Measurements from ENCODE around the gene ALAS2.
"Not testable (repeated sequence)": the region's sequence is repeated elsewhere in the genome, so short reads cannot be mapped to it uniquely, and the experiment has no call there.

ALAS2 gene

GRCh38 chrX:54991706-54992105 is 39.1 kb downstream of the ALAS2 start:
- H3K4me1 ChIP-seq (ENCODE audit: control insufficient read depth in 1 of 2, insufficient read depth in 1 of 2, low read depth in 1 of 2, low read length in 1 of 2): no peaks in the 10 kb centered on the region
- no peaks in the 10 kb centered on the region for H3K9me3 ChIP-seq
- no peaks in the 10 kb centered on the region for H3K36me3 ChIP-seq
- H3K27me3 ChIP-seq: no peaks in the 10 kb centered on the region
- no peak overlapping the region for H3K27ac ChIP-seq
- H3K4me3 ChIP-seq (ENCODE audit: low read depth in 1 of 2, low read length in 1 of 2): no peak overlapping the region
- TF ChIP-seq CTCF (IDR thresholded peaks at IDR 0.05): no peak

GRCh38 chrX:54983306-54983705 is 47.5 kb downstream of the ALAS2 start:
- H3K4me1 ChIP-seq (ENCODE audit: control insufficient read depth in 1 of 2, insufficient read depth in 1 of 2, low read depth in 1 of 2, low read length in 1 of 2); H3K4me3 ChIP-seq (ENCODE audit: low read depth in 1 of 2, low read length in 1 of 2); H3K27me3 ChIP-seq: not testable (repeated sequence)

GRCh38 chrX:54980334-54980733 is 50.4 kb downstream of the ALAS2 start:
- Histone ChIP-seq H3K36me3 (no peaks in the 10 kb centered on the region), H3K27me3 (no peaks in the 10 kb centered on the region), H3K4me3 (ENCODE audit: low read depth in 1 of 2, low read length in 1 of 2) (no peak overlapping the region), H3K9me3 (no peaks in the 10 kb centered on the region), H3K27ac (no peak overlapping the region), H3K4me1 (ENCODE audit: control insufficient read depth in 1 of 2, insufficient read depth in 1 of 2, low read depth in 1 of 2, low read length in 1 of 2) (no peaks in the 10 kb centered on the region)
- no peak for TF ChIP-seq CTCF (IDR thresholded peaks at IDR 0.05)

More at GRCh38 chrX:54983306-54983705, 47.5 kb downstream of the ALAS2 start:
- not testable (repeated sequence) for H3K36me3 ChIP-seq, H3K9me3 ChIP-seq, H3K27ac ChIP-seq

- no peak for TF ChIP-seq CTCF (IDR thresholded peaks at IDR 0.05)
- H3K4me3 ChIP-seq (ENCODE audit: low read depth in 1 of 2, low read length in 1 of 2): no peak overlapping the region
Observed at GRCh38 chrX:54979432-54979831, 51.3 kb downstream of the ALAS2 start.

GRCh38 chrX:54978448-54978847 is 52.3 kb downstream of the ALAS2 start:
- Histone ChIP-seq H3K27ac (no peak overlapping the region), H3K4me3 (ENCODE audit: low read depth in 1 of 2, low read length in 1 of 2) (no peak overlapping the region), H3K9me3 (no peaks in the 10 kb centered on the region), H3K4me1 (ENCODE audit: control insufficient read depth in 1 of 2, insufficient read depth in 1 of 2, low read depth in 1 of 2, low read length in 1 of 2) (no peaks in the 10 kb centered on the region), H3K27me3 (no peaks in the 10 kb centered on the region), H3K36me3 (no peaks in the 10 kb centered on the region)
- TF ChIP-seq CTCF (IDR thresholded peaks at IDR 0.05): no peak

More at GRCh38 chrX:54979432-54979831, 51.3 kb downstream of the ALAS2 start:
- no peaks in the 10 kb centered on the region for H3K9me3 ChIP-seq
- no peaks in the 10 kb centered on the region for H3K36me3 ChIP-seq
- no peaks in the 10 kb centered on the region for H3K27me3 ChIP-seq
- no peak overlapping the region for H3K27ac ChIP-seq
- no peaks in the 10 kb centered on the region for H3K4me1 ChIP-seq (ENCODE audit: control insufficient read depth in 1 of 2, insufficient read depth in 1 of 2, low read depth in 1 of 2, low read length in 1 of 2)

- no peaks in the 10 kb centered on the region for H3K36me3 ChIP-seq
- H3K27me3 ChIP-seq: no peaks in the 10 kb centered on the region
- H3K9me3 ChIP-seq: no peaks in the 10 kb centered on the region
- no peak for TF ChIP-seq CTCF (IDR thresholded peaks at IDR 0.05)
- H3K27ac ChIP-seq: no peak overlapping the region
- no peaks in the 10 kb centered on the region for H3K4me1 ChIP-seq (ENCODE audit: control insufficient read depth in 1 of 2, insufficient read depth in 1 of 2, low read depth in 1 of 2, low read length in 1 of 2)
- H3K4me3 ChIP-seq (ENCODE audit: low read depth in 1 of 2, low read length in 1 of 2): no peak overlapping the region
Observed at GRCh38 chrX:54977387-54977786, 53.4 kb downstream of the ALAS2 start.

Data from neutrophil (primary cell).